Testis (tissue), 2 donors: ENCODE measurements around the gene ABCD1.

Experiments used
- CTCF ChIP-seq, 3 experiments: fragments of 450-650 bp in 2 of 3; fragments of 200-600 bp in 1 of 3; sonication (generic) in 1 of 3; IDR thresholded peaks; one replicate each; pipeline ENCODE4 v1.5.1; 2016 to 2019; ENCODE audit warnings: antibody characterized with exemption in 3 of 3, mild to moderate bottlenecking in 2 of 3, moderate library complexity in 1 of 3
- POLR2A ChIP-seq: fragments of 450-650 bp; IDR thresholded peaks from one replicate; pipeline ENCODE4 v1.6.1; 2017; ENCODE audit warnings: antibody characterized with exemption, mild to moderate bottlenecking, moderate library complexity

GRCh38 chrX:153783378-153784013 is 58.8 kb downstream of the ABCD1 start:
- TF ChIP-seq CTCF (IDR thresholded peaks at IDR 0.05) (no peak), POLR2A (no peak)
